H1 (cell line): ENCODE results near the gene SPPL3. TPM values are rescaled to one million over a fixed set of nuclear protein-coding genes. Genes with fewer than 3 reads are reported as not detected.
A peak's percentile ranks its signal among the peaks of the same experiment; 100 is the strongest.

ENCODE experiments used
- CHD7 ChIP-seq: fragments of 300-600 bp; sonication (generic); IDR thresholded peaks from 2 replicates; pipeline ENCODE4 v1.7.1; 2012; ENCODE audit warnings: low read length, moderate library complexity, mild to moderate bottlenecking, inconsistent platforms; ENCODE audit not compliant: insufficient replicate concordance
- CTCF ChIP-seq, 3 experiments: IDR thresholded peaks; 1 replicate in 2 of 3; 2 replicates in 1 of 3; pipeline versions ENCODE4 v1.5.1 to v1.6.1; 2011; ENCODE audit warnings: low read length in 3 of 3, mild to moderate bottlenecking in 3 of 3, inconsistent platforms in 2 of 3, low read depth in 1 of 3, moderate library complexity in 1 of 3; ENCODE audit not compliant: insufficient read depth in 1 of 3; ENCODE audit errors: control extremely low read depth in 1 of 3
- JUND ChIP-seq: IDR thresholded peaks from 2 replicates; pipeline ENCODE4 v1.6.1; 2011; ENCODE audit warnings: mild to moderate bottlenecking, improper control_type of control experiment, low read length
- RAD21 ChIP-seq, 2 experiments: IDR thresholded peaks in 1 of 2; conservative IDR thresholded peaks in 1 of 2; 2 replicates each; pipeline ENCODE4 v1.6.1; 2011; ENCODE audit warnings: low read depth in 2 of 2, low read length in 2 of 2, improper control_type of control experiment in 1 of 2, inconsistent platforms in 1 of 2, mild to moderate bottlenecking in 1 of 2, moderate library complexity in 1 of 2
- polyA plus RNA-seq, 7 experiments: library from polyadenylated mRNA; depleted of rRNA in 3 of 7; stranded (reverse) in 5 of 7; unstranded in 2 of 7; fragments of >200 nt in 5 of 7; fragments of 200-250 nt in 2 of 7; gene quantifications; 1 replicate in 5 of 7; 2 replicates in 1 of 7; 4 replicates in 1 of 7; pipeline versions ENCODE4 v1.2.1 to v1.2.3, GENCODE V29; 2011 to 2013; ENCODE audit warnings: missing spikeins in 2 of 7, mixed read lengths in 2 of 7
- total RNA-seq: library from RNA; stranded (reverse); fragmentation: NEBNext Ultra II Directional; extraction: Animal tissue kit (Norgen Biotek cat#: 25700); gene quantifications from 2 replicates; pipeline ENCODE4 v1.2.1, GENCODE V29; 2021

SPPL3 gene
- total and polyA plus RNA-seq, 2 of the 8 experiments (the other 6 are each of a cell fraction or from before 2014, with no cell fraction given), result 27.3 to 48.4 TPM

GRCh38 chr12:120713861-120714482, 190.2 kb downstream of the SPPL3 start (continued):
- TF ChIP-seq CHD7, result no peak
- TF ChIP-seq RAD21 (IDR thresholded peaks at IDR 0.05 in 1 of 2, conservative IDR thresholded peaks at IDR 0.05 in 1 of 2; ENCODE audit: low read depth in 2 of 2, low read length in 2 of 2), result peak; percentile 85 to 94
- TF ChIP-seq JUND, result 0 out of 2 replicates have a peak, but pooled peaks have one; percentile 29
- TF ChIP-seq CTCF (IDR thresholded peaks at IDR 0.05; ENCODE audit: control extremely low read depth in 1 of 3, insufficient read depth in 1 of 3, low read depth in 1 of 3, low read length in 3 of 3), result peak; percentile 43 to 90 (median 85)
- TF ChIP-seq, all 59 proteins: peak for 3
